ENCODE data around the gene PRKCZ.
A peak's percentile ranks its signal among the peaks of the same experiment; 100 is the strongest.
"Not testable (repeated sequence)": the region's sequence is repeated elsewhere in the genome, so short reads cannot be mapped to it uniquely, and the experiment has no call there.

PRKCZ gene

DNA sequence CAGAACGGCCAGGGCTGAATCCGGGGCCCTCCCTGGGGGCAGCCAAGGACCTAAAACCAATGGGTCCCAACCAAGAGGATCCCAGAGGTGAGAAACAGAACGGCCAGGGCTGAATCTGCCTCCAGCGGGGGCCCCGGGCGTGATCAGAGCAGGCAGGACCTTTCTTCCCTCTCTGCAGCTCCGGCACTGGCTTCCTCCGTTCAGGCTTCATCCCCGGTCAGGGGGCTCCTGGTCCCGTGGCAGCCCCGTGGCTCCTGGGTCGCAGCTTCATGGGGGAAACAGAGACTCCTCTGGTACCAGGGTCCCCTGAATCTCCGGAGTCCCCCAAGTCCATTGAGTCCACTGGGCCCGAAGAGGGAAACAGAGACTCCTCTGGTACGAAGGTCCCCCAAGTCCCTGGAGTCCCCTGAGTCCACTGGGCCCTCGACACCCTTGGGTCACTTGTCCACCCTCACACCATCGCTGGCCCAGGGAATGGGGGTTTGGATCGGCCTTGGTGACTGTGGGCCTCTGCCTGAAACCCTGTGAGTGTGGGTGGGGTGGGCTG, 60.1 kb downstream of the PRKCZ start:
- intact Hi-C loops (cut with DNase I), result no loop called here
- DNase-seq, result peak in 3 of 10 donors; percentile 53 to 81 (median 69)

DNA sequence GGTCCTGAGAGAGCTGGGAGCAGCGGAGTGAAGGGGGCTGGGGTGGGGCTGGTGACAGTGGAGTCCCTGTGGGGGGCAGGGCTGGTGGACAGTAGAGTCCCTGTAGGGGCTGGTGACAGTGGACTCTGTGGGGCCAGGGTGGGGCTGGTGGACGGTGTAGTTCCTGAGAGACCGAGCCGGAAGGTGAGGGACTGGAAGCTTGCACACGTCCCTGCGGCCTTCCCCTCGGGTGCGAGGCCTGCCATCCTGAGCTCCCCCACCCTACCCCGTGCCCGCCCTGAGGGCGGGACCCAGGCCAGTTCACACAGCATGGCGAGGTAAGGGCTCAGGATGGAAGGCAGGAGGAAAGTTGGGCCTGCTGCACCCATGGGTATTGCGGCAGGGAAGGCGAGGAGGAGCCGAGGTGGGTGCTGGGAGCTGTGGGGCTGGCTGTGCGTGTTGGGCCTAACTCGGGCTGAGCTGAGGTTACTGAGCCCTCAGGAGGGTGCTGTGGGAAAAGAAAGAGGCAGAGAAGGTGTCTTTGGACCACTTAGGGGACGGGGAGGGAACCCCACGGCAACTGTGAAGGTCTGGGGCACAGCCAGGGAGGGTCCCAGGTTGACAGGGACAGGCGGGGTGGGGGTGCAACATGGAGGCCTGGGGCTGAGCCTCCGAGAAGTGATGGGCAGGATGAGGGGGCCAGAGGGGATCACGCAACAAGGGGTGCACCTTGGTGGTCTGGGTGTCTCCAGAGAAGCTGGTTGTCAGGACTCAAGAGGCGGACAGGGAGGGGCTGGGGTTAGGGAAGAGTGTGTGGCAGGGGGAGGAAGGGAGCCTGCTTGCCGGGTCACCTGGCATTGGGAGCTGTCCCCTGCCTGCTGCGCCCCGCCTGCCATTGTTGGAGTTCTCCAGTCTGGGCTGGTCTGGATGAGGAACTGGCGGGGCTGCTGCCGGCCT, 60.8 kb downstream of the PRKCZ start:
- intact Hi-C loops (cut with DNase I), result no loop called here
- peak in 4 of 10 donors; percentile 4 to 79 (median 50) for DNase-seq

GRCh38 chr1:2111674-2112035, 61.4 kb downstream of the PRKCZ start:
- intact Hi-C loops (cut with DNase I), result no loop called here

GRCh38 chr1:2112280-2112701, 62.1 kb downstream of the PRKCZ start:
- intact Hi-C loops (cut with DNase I), result no loop called here

More at GRCh38 chr1:2111674-2112035, 61.4 kb downstream of the PRKCZ start:
- DNase-seq, result peak in 4 of 10 donors; percentile 1 to 58 (median 50)

GRCh38 chr1:2113620-2114135, 63.5 kb downstream of the PRKCZ start:
- DNase-seq, result peak in 3 of 10 donors; percentile 57 to 64 (median 63)
- intact Hi-C loops (cut with DNase I), result no loop called here

More at GRCh38 chr1:2112280-2112701, 62.1 kb downstream of the PRKCZ start:
- DNase-seq, result peak in 4 of 10 donors; percentile 5 to 69 (median 57)

DNA sequence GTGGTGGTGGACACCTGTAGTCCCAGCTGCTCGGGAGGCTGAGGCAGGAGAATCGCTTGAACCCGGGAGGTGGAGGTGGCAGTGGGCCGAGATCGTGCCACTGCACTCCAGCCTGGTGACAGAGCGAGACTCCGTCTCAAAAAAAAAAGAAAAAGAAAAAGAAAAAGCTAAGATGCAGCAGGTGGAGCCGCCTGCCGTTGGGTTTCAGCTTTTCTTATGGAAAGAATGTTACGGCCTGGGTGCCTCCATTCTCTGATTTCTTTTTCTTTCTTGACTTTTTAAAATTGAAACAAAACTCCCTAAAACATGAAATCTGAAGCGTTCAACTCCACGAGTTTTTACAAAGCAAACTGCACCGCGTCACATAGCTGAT, 64.4 kb downstream of the PRKCZ start:
- DNase-seq, result peak in 4 of 10 donors; percentile 5 to 63 (median 42)
- intact Hi-C loops (cut with DNase I), result not testable (repeated sequence)

- DNase-seq, result peak in 4 of 10 donors; percentile 5 to 79 (median 72)
- intact Hi-C loops (cut with DNase I), result no loop called here
These were observed 64.9 kb downstream of the PRKCZ start for GRCh38 chr1:2115008-2115641.

- peak in 4 of 10 donors; percentile 4 to 86 (median 75) for DNase-seq
- intact Hi-C loops (cut with DNase I), result no loop called here
These were observed 65.6 kb downstream of the PRKCZ start for GRCh38 chr1:2115702-2116341.

GRCh38 chr1:2119886-2120285, 69.7 kb downstream of the PRKCZ start:
- intact Hi-C loops (cut with DNase I), result no loop called here
- peak in 2 of 10 donors; percentile 14 to 20 for DNase-seq

DNA sequence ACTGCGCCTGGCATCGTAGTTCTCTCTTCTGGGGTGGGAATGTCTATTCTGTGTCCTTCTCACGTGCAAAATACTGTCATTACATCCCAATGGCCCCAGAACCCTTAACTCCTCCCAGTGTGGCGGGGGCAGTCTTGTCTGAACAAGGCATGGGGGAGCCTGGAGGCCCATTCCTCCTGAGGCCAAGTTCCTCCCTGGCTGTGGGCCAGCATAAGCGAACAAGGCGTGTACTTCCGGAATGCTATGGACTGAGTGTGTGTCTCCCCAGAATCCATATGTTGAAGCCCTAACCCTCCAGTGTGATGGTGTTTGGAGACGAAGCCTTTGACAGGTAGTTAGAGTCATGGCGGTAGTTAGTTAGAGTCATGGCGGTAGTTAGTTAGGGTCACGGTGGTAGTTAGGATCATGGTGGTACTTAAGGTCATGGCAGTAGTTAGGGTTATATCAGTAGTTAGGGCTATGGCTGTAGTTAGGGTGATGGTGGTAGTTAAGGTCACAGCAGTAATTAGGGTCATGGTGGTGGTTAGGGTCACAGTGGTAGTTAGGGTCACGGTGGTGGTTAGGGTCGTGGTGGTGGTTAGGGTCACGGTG, 71.0 kb downstream of the PRKCZ start:
- DNase-seq, result peak in 2 of 10 donors; percentile 53 to 67
- intact Hi-C loops (cut with DNase I), result no loop called here

- intact Hi-C loops (cut with DNase I), result not testable (repeated sequence)
These were observed 71.6 kb downstream of the PRKCZ start for GRCh38 chr1:2121794-2122193.

DNA sequence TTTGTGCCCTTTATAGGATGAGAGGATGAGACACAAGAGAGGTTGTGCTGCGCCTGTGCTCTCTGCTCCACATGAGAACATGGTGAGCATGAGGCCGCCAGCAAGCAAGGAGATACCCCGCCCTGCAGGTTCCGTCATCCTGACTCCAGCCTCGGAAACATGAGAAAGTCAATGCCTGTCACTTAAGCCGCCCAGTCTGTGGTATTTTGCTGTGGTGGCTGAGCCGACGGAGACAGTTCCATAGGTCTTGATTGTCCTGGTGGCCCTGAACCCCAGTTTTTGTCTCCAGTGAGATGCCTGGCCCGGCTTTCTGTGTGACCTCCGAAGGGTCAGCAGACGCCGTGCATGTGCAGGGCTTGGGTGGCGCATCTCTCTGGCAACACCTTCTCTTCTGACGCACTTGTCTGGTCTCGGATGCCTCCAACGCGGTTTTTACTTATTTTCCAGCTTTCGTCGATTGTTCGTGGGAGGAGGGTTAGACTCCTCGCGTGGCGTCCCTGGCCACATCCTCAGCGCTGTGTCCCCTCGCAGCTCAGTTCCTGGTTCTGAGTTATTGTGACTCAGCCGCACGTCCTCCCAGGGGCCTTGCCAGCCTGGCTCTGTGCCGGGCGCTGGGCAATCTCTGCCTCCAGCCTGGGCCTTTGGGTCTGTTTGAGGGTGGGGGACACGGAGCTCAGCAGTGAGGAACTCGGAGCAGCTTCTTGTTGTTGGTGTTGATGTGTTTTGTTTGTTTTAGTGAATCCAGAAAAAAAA, 74.4 kb downstream of the PRKCZ start:
- intact Hi-C loops (cut with DNase I), result no loop called here

More at GRCh38 chr1:2121794-2122193, 71.6 kb downstream of the PRKCZ start:
- DNase-seq, result not testable (repeated sequence)

GRCh38 chr1:2125350-2126211, 75.4 kb downstream of the PRKCZ start:
- intact Hi-C loops (cut with DNase I), result no loop called here
- peak in 6 of 10 donors; percentile 9 to 88 (median 52) for DNase-seq

More for the DNA sequence above, 74.4 kb downstream of the PRKCZ start:
- DNase-seq, result peak in 8 of 10 donors; percentile 29 to 95 (median 60)

- peak in 6 of 10 donors; percentile 9 to 86 (median 50) for DNase-seq
- intact Hi-C loops (cut with DNase I), result no loop called here
These were observed 76.3 kb downstream of the PRKCZ start for GRCh38 chr1:2126331-2127186.

DNA sequence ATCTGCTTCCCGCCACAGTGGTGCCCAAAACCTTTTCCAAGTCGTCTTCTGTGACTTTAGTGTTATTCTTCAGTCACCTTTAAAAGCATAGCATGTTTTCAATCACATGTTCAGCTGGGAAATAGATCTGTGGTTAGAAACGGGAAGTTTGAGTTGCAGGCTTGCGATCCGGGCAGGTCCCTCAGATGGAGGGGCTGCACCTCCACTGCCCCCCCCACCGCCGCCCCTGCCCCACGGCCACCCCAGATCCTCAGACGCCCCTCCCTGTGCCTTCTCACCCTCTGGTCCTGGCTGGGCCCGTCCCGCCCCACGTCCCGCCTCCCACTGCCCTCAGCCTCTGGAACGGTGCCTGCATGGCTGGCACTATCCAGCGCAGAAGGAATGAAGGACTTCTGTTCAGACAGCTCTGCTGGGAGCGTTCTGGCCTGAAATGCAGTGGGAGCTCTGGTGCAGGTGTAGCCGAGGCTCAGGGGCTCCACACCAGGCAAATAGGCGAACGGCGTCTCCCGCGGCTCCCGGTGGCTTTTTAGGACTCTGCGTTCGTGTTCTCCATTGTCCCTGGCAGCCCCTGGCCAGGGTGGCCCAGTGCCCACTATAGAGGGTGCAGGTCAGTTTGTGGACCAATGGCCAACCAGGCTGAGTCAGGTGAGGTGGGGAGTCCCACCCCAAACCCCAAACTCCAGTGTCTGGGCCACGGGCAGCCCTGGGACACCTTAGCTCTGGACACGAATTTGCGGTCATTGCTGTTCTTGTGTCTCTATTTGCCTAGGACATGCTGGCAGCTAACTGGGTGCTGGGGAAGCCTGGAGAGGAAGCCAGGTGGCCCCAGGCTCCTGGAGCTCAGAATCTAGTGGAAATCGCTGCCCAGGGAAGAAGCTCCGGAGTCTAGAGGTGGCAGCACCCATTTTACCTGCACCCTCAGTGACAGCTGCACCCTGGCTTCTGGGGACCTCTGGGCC, 77.3 kb downstream of the PRKCZ start:
- intact Hi-C loops (cut with DNase I), result no loop called here
- DNase-seq, result peak in 8 of 10 donors; percentile 32 to 93 (median 68)
